ENCODE data around the gene BAIAP2L1.
"Not testable (repeated sequence)": the region's sequence is repeated elsewhere in the genome, so short reads cannot be mapped to it uniquely, and the experiment has no call there.

BAIAP2L1 gene

DNA sequence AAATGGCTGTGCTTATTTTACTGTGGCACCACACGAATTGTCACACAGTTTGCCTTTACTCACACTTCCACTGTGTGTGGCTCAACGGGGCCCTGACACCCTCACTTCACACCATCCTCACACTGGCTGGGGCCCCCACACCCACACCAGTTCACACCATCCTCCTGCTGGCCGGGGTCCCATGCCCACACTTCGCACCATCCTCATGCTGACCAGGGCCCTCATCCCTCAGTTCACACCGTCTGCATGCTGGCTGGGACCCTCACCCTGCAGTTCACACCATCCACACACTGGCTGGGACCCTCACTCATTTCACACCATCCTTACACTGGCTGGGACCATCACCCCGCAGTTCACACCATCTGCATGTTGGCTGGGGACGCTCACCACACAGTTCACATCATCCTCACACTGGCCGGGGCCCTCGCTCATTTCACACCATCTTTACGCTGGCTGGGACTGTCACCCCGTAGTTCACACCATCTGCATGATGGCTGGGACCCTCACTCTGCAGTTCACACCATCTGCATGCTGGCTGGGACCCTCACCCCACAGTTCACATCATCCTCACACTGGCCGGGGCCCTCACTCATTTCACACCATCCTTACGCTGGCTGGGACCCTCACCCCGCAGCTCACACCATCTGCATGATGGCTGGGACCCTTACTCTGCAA is 83.4 kb downstream of the BAIAP2L1 start:
- no peak for DNase-seq

DNA sequence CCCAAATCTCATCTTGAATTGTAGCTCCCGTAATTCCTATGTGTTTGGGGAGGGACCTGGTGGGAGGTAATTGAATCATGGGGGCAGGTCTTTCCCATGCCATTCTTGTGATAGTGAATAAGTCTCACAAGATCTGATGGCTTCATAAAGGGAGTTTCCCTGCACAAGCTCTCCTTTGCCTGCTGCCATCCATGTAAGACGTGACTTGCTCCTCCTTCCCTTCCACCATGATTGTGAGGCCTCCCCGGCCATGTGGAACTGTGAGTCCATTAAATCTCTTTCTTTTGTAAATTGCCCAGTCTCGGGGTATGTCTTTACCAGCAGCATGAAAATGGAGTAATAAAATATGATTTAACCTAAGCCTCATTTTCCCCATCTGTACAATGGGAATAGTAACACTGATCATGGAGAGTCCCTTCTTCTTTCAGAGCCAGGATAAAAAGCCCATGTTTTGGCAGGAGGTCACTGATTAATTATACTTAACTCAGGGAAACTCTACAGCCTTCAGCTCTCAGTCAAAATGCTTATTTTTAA is 84.8 kb downstream of the BAIAP2L1 start:
- DNase-seq = not testable (repeated sequence)

DNA sequence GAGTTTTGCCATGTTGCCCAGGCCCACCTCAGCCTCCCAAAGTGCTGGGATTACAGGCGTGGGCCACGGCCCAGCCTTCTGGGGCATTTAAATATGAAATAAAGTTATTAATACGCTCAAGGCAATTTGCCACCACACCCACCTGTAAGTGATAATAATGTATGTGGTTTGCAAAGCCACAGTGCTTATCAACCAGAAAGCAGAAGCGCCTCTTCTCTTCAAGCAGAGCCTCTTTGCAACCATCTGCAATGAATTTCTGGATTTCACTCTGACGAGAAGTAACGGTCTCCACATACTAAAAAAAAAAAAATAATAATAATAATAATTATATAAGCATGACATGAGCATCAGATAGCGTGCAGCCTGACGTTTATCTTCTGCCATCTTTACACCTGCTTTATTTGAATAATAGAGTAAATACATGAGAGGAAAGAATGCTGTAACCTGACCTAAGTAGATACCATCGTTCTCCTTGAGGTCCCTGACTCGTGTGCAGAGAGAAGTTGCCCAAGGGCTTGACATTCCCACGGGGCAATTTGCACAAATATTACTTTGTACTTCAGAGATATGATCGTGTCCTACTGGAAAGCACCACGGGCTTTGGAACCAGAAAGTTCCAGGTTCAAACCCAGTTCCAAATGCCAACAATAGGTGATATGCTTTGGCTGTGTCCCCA is 85.4 kb downstream of the BAIAP2L1 start:
- no peak for DNase-seq

DNA sequence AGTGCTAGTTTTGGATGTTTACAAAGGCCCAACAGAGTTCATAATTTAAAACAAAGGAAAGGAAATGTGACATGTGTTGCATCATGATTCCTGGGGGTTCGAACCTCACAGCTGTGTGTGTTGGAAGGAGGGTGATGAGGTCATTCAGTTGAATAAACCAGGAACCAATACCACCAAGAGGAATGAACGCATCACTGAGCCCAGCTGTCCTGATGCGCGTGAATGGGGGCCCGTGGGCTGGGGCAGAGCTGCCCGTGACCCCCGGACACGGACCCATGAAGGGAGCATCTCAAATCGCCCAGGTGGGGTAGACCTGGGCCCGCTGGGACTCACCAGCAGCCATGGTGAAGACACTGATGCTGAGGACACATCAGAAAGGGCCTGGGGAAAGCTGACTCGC is 86.4 kb downstream of the BAIAP2L1 start:
- DNase-seq = no peak

DNA sequence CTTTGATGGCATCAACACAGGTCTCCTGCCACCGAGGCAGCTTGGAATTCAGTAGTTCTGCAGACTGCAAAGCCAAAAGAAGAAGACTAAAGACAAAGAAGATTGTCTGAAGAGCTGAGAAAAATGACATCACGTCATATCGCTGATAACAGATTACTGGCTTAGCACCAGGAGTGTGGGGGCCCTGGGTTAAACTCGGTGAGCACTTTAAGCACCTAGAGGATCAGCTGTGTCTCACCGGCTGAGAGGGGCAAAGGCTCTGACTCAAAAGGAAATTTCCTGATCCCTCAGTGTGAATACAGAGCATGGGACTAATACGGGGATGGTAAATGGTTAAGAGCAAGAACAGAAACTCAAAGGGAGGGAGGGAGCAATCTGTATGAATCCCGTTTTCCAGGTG is 88.7 kb downstream of the BAIAP2L1 start:
- no peak for DNase-seq

DNA sequence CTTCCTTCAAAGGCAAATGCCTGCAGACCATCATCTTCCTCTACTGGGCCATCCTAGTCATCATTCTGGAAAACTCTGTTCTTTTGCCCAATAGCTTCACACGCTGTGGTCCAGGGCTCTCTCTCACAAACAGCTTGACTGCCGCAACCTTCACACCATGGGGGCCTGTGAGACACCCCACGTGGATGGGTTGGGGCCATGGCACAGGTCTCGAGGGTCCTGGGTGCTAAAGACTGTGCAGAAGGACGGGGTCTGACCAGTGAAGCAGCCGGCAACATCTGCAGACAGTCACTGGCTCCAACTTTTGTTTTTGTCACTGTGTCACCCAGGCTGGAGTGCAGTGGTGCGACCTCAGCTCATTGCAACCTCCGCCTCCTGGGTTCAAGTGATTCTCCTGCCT is 91.3 kb downstream of the BAIAP2L1 start:
- DNase-seq = no peak

DNA sequence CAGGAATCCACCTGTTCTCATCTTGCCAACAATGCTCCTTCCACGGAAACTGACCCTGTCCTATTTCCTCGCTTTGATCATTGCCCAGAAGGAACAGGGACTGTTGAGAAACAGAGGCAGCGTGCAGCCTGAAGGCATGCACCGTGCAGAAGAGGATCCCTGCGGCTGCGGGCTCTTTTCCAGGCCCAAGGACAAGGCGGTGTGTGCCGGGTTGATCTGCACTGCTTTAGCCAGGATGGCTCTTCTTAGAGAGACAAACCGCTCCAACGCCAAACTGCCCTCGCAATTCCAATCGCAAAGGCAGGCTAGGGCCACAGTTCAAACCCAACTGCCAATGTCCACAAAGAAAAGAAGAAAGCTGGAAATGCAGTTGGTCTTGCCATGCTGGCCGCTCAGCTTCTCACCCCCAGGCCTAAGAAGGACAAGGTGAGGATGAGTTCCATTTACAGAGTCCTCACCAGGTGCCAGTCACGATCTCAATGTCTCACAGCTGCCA is 92.9 kb downstream of the BAIAP2L1 start:
- DNase-seq = no peak

DNA sequence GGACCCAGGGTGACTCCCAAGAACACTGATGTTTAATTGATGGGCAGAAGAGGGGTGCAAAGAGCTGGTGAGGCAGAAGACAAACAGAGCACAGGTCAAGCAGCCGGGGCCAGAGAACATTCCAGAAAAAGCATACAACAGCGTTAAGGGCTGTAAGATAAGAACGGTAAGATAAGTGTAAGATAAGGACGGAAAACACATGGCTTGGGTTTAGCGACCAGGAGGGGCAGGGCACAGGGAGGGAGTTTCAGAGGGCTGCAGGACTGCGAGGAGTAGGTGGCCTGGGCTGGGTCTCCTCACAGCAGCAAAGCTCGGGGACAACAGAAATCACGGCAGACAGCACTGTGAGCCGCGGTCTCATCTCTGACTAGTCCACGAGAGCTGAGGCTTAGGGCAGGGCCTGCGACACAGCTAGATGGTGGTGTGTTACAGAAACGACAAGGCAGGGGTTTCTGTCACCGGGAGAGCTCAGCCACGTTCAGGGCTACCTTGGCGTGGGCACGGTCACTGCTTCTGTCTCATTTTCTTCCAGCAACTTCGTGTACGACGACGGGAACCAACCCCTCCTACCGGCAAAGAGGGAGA is 94.8 kb downstream of the BAIAP2L1 start:
- DNase-seq = no peak

DNA sequence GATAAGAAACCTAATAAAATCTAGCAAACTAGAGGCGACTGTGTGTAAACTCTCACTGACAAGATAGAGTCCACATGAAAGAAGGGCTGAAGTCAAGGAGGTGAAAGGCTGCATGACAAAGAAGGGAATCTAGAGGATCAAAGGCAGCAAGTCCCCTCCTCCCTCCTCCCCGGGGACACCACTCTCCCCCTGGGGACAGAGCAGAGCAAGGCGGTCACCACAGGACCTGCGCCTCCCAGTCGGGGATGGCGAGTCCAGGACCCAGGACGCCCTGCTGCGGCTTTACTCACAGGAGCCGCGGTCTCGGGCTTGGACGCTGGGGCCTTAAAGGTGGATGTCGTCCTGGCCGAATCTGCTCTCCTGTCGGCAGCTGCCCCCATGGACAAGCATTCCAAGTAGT is 97.0 kb downstream of the BAIAP2L1 start:
- DNase-seq = no peak

DNA sequence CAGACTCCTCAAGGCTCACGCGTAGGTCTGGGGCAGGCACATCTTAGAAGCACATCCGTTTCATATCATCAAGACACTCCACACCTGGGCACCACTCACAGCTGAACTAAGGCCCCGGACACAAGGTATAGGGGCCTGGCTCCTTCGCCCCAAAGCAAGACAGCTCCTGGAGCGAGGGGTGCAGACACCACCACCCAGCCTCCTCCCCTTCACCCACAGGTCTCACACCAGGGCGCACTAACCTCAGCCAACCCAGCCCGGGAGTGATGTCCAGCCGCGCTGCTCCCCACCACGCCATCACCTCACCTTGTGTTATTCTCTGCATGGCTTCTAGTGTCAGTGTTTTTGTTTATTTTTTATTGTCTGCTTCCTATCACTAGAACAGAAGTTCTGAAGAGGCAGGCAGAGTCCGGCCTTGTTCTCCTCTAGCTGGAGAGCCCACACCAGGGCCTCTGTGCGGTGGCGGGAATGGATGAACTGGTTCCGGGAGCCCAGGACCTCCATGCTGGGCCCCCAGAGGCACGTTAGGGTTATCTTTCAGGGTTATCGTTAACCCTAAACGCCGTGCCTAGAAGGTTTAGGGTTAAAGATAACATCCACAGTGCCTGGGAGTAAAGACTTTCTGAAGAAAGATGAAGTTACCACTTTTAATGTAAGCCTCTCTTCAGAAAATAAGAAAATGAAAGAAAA is 97.6 kb downstream of the BAIAP2L1 start:
- no peak for DNase-seq

DNA sequence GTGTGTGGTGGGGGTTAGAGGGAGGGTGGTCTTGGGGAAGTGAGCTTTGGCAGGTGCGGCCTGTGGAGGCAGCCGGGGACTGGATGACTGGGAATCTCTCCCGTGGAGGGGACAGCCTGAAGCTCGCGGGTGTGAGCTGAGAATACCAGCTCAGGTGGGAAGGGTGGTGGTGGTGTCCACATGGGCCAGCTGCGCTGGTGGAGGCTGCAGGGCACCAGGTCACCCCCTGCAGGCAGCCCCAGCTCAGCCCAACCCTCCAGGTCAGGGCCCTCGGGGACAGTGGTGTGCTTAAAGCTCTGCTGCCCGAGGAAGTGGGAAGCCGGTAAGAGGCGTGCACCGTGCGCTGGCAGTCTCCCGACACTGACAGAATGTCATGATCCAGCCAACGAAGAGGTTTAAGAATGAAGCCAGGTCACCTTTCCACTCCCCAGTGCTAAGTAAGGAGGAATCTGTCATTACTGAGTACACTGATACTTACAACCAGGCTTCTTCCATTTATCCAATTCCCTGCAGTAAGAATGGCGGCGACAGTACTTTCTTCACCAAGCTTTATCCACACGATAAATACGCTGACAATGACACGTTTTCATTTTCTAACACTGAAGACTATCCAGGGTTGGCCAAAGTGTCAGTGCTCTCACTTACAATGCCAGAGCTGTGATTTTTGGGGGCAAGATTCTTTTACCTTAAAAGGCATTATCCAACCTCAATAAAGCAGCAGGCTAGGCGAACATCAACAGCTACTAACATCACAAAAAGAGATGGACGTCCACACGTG is 99.0 kb downstream of the BAIAP2L1 start:
- no peak for DNase-seq

DNA sequence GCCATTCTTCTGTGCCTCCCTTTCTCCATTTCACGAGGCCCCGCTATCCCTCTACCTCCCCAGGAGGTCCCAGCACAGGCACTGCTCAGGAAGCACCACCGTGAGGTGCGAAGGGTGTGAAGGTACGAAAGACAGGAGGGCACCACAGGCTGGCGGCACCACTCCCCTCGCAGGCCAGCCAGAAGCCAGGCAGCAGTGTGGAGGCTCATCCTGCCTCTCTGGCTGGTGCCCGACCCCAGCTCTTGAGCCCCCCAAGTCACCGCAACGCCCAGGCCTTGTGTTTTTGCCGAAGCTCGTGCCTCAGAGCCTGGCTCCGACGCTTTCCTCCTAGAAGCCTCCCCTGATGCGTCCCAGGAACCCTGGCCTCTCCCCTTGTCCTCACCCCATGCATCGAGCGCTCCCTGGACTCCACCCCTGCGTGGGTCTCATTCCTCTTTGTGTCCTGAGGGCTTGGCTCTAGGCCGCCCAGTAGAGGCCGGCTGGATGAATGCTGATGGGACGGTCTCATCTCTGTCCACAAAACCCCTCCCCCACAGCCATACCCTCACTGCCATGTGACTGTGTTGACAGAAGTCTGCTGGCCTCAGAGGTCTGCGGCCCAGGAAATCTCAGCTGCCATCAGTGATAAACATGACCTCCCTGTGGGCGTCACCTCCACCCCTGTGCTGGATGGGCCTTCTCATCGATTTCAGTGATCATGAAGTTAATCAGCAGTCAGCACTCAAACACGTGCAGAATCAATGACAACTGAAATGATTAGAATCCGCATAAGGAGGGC is 100.1 kb downstream of the BAIAP2L1 start:
- no peak for DNase-seq

DNA sequence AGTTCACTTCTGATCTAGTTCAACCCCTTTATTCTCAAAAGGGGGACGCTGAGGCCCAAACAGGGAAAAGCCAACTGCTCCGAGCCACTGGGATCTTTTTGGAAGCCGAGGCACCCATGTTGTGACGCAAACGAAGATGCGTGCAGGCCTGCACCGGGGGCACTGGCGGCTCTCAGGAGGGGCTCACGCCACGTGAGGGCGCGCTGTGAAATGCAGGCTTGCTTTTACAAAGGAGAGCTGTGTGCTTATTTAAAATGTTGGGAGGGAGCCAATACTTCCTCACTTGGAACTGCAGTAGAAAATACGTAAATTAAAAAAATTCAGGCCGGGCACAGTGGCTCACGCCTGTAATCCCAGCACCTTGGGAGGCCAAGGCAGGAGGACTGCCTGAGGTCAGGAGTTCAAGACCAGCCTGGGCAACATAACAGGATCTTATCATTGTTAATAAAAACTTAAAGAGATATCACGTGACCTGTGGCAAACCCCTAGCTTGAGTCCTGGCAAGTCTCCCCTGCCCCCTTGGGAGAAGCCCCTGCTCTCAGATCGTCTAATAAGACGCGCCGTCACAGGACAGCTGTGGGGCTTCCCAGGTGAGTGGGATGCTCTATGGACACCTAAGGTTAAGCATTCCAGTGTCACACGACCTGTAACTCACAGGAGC is 103.1 kb downstream of the BAIAP2L1 start:
- no peak for DNase-seq

DNA sequence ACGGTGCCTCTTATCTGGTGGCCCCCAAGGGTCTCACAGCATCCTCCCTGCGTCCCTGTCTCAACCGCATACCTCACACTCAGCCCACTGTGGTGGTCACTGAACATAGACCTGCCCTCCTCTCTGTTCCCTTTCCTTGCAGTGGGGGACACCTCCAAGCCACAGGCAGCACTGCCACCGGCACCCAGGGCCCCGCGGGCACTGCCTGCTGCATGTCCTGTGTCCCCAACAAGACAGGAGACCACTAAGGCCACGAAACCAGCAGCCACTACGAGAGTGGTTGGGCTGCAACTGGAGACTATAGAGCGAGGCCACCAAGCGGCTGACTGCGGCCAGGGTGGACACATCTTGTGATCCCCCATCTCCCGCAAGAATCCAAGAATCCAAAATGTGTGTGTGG is 104.1 kb downstream of the BAIAP2L1 start:
- no peak for DNase-seq

DNA sequence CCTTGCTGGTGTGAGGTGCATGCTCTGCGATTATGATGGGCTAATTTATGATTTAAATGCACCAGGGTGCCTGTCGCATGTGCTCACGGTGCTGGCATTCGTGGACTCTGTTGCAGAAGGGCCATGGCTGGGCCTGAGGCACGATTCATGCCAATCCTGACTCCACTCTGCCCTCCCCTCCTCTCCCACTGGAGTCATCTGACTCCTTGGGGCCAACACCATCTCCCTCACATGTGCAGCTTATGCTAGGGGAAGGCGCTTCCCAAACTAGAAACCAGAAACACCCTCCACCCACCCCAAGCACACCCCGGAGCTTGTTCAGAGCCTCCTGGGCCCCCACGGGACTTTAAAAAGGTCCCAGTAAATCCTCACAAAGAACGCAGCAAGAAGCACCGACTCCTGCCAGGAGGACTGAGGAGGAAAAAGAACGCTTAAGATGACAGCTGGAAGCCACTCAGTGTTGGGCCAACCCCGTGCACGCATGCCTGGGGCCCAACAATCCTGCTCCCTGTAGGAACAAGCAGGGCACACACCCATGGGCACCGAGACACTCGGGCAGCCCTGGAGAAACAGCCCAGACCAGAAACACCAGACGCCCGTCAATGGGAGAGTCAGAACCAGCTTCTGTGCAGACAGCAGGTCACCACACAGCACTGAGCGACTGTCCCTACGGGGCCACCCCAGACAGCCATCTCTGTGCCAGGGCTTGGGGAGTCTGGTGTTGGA is 105.3 kb downstream of the BAIAP2L1 start:
- no peak for DNase-seq

DNA sequence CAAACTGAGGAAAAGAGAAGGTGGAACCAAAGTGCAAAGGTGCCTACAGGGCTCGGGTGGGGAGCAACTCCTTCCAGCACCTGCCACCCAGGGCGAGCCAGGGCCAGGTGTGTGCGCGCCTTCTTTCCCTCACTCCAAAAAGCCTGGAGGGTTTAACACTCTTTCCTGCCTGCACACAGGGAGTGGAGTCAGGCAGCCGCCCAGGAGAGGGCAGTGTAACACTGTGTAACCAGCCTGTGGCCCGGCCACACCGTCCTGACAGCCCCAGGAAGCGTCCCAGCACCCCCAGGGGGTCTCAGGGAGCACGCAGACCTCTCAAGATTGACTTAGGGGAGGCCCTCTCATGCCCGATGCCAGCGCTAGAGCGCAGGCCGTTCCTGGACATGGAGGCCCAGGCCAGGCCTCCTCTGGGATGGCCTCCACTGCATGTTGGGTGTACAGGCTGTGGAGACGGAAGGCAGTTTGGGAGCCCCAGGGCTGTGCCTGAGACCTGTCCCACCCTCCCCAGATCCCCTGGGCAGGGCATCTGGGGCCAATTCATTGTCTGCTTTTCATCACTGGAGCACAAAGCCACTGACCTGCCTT is 106.0 kb downstream of the BAIAP2L1 start:
- DNase-seq = peak; percentile 39 to 49

DNA sequence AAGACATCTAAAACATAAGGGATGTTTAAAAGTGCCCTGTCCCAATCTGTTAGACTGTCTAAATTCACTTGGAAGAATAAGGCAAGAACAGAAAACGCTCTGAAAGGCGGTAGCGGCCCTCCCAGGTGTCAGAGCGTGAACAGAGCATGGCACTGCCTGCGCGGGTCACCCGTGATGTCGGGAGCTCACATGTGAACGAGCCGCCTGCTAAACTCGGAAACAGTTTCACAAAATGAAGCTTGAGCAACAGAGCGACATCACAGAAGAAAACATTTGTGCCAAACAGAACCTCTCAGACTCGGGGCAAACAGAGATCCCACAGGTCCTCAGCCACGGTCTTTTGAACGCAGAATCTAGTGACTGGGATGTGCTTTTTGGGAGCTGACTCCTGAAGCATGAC is 106.6 kb downstream of the BAIAP2L1 start:
- DNase-seq = no peak

DNA sequence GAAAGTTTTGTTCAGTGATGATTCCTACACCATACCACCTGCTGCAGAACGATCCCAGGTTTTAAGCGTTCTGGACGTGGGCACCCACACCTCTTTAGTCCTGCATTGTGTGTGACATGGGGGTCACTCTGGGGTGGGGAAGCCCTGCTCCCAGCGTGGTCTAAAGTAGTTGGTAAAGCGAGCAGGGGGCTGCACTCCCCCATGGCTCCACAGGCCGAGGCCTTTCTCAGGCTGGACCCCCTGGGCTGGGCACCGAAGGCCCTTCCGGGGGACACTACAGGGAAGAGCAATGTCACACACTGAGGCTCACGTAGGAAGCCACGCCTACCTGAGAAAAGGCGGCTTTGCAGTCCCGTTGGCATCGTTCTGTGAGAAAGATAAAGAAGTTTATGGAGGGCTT is 107.1 kb downstream of the BAIAP2L1 start:
- DNase-seq = no peak

DNA sequence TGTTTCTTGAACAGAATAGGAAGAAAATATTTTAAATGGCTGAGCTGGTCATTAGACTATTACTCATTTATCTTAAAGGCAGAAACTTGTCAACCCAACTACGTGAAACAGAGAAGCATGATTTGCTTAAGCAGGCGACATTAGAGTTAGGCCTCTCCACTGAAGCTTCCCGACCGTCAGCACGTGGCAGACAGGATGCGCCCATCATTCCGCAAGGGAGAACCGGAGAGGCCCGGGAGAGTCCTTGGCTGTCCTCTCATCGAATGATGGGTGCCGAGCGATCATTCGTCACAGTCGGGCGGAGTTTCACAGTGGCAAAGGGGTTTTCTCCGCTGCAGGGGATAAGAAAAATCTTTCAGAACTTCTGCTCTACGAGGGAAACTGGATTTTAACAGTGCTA is 107.6 kb downstream of the BAIAP2L1 start:
- no peak for DNase-seq

DNA sequence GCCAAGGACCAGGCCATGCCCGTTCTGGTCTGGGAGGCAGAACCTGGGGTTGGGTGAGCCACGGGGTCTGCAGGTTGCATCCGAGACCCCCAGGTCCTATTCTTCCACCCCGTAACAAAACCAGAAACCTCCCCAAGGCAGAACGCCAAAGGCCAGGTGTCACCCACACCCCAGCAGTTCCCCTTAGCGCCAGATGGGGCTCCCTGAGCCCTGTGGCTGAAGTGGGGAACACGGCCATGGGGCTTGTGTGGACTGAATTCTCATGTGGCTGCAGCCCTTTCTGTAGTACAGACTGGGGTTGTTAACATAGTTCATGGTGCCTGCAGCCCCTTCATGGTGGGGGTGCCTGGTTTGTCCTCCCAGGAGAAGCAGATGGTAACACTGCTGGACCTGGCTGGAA is 109.2 kb downstream of the BAIAP2L1 start:
- DNase-seq = no peak
